GM12878 (cell line): ENCODE results near the gene USH2A. TPM values are rescaled to one million over a fixed set of nuclear protein-coding genes. Genes with fewer than 3 reads are reported as not detected.

Source experiments
- ATAC-seq: fragments of 200-7000 bp; cut with Tn5 transposase; 3 replicates; pipeline ENCODE4 v1.9.1; 2020; ENCODE audit warnings: mild to moderate bottlenecking, moderate library complexity
- BruUV-seq: library from RNA; stranded (reverse); fragments of 400-500 nt; replicated peaks from 2 replicates; lab custom pipeline; 2021; lab: Mats Ljungman, UMichigan
- CTCF ChIA-PET: fragments of 300-600 bp; sonication (Branson Sonifier 250); formaldehyde crosslinking; extraction: SDS; loops from one replicate; lab custom pipeline; 2021; ENCODE audit warnings: inconsistent platforms; lab: Yijun Ruan, JAX
- POLR2A ChIA-PET: fragments of 350-600 bp; formaldehyde crosslinking; extraction: SDS; loops from one replicate; lab custom pipeline; 2021; ENCODE audit warnings: inconsistent platforms; lab: Charles Lee
- RAD21 ChIA-PET: fragments of 300-600 bp; sonication (Branson Sonifier 250); formaldehyde crosslinking; loops from one replicate; lab custom pipeline; 2023; ENCODE audit warnings: antibody characterized with exemption; ENCODE audit not compliant: unreplicated experiment; lab: Charles Lee
- SMC1A ChIA-PET: fragments of 300-600 bp; sonication (Branson Sonifier 250); formaldehyde crosslinking; loops from one replicate; lab custom pipeline; 2023; ENCODE audit not compliant: unreplicated experiment, uncharacterized antibody; lab: Charles Lee
- DNase-seq: peaks from one replicate; pipeline ENCODE4 v3.0.0-alpha.2; 2011; ENCODE audit warnings: low read depth, low spot score
- FAIRE-seq: peaks from 3 replicates; lab custom pipeline; 2011; peaks lifted over from hg19 to GRCh38; lab: Jason Lieb, UNC
- H2AFZ ChIP-seq: 2 replicates; pipeline ENCODE4 v1.6.0; 2011; ENCODE audit warnings: low read depth, low read length, control low read depth; ENCODE audit not compliant: control insufficient read depth
- H3K27ac ChIP-seq: 2 replicates; pipeline ENCODE4 v1.5.1; 2011; ENCODE audit warnings: control low read depth; ENCODE audit not compliant: control insufficient read depth, insufficient read depth
- H3K27me3 ChIP-seq, 2 experiments: replicated peaks in 1 of 2; 2 replicates each; pipeline versions ENCODE4 v1.6.0 to v1.6.1; 2011; ENCODE audit warnings: low read length in 1 of 2; ENCODE audit not compliant: control insufficient read depth in 2 of 2, insufficient read depth in 2 of 2
- H3K36me3 ChIP-seq, 2 experiments: 2 replicates each; pipeline ENCODE4 v1.5.1; 2011; ENCODE audit warnings: low read length in 1 of 2; ENCODE audit not compliant: control insufficient read depth in 2 of 2, insufficient read depth in 2 of 2
- H3K4me1 ChIP-seq: 2 replicates; pipeline ENCODE4 v1.6.1; 2011; ENCODE audit warnings: mild to moderate bottlenecking, low read length, moderate library complexity, mixed read lengths; ENCODE audit not compliant: control insufficient read depth, insufficient read depth
- H3K4me2 ChIP-seq: 2 replicates; pipeline ENCODE4 v1.6.0; 2011; ENCODE audit warnings: control low read depth; ENCODE audit not compliant: control insufficient read depth, insufficient read depth
- H3K4me3 ChIP-seq: fragments of 200-600 bp; sonication (generic); 2 replicates; pipeline ENCODE4 v1.5.1; 2016
- H3K79me2 ChIP-seq: 2 replicates; pipeline ENCODE4 v1.6.0; 2011; ENCODE audit warnings: low read length; ENCODE audit not compliant: control insufficient read depth, insufficient read depth
- H3K9ac ChIP-seq: 2 replicates; pipeline ENCODE4 v1.8.0; 2011; ENCODE audit warnings: low read length, control low read depth, mixed read lengths; ENCODE audit not compliant: control insufficient read depth, insufficient read depth
- H3K9me3 ChIP-seq: replicated peaks from 3 replicates; pipeline ENCODE4 v1.5.1; 2011; ENCODE audit warnings: mild to moderate bottlenecking, low read length; ENCODE audit not compliant: control insufficient read depth, insufficient read depth
- H4K20me1 ChIP-seq: 2 replicates; pipeline ENCODE4 v1.6.0; 2011; ENCODE audit not compliant: control insufficient read depth, insufficient read depth
- ATF7 ChIP-seq: fragments of 450-650 bp; IDR thresholded peaks from 2 replicates; pipeline ENCODE4 v1.6.1; 2016; ENCODE audit warnings: low read depth, mild to moderate bottlenecking
- BHLHE40 ChIP-seq, 2 experiments: fragments of 450-650 bp in 1 of 2; IDR thresholded peaks; 2 replicates each; pipeline ENCODE4 v1.6.1; 2011 to 2017; ENCODE audit warnings: low read depth in 2 of 2, borderline replicate concordance in 1 of 2, improper control_type of control experiment in 1 of 2, low read length in 1 of 2, mild to moderate bottlenecking in 1 of 2
- CHD4 ChIP-seq: fragments of 200-600 bp; sonication (generic); IDR thresholded peaks from 2 replicates; pipeline ENCODE4 v1.6.1; 2016; ENCODE audit warnings: mild to moderate bottlenecking
- FOXM1 ChIP-seq: IDR thresholded peaks from 2 replicates; pipeline ENCODE4 v1.6.1; 2012; ENCODE audit warnings: low read depth, mild to moderate bottlenecking, inconsistent platforms, low read length, moderate library complexity
- HDAC2 ChIP-seq: fragments of 200-600 bp; sonication (generic); IDR thresholded peaks from 2 replicates; pipeline ENCODE4 v1.6.1; 2017
- MXI1 ChIP-seq: fragments of 150-350 bp; IDR thresholded peaks from 2 replicates; pipeline ENCODE4 v1.6.1; 2011; ENCODE audit warnings: low read depth, mild to moderate bottlenecking, inconsistent platforms, low read length, improper control_type of control experiment
- POLR2A ChIP-seq: IDR thresholded peaks from 2 replicates; pipeline ENCODE4 v1.6.1; 2011; ENCODE audit warnings: low read depth, mild to moderate bottlenecking, low read length
- RB1 ChIP-seq: fragments of 450-650 bp; formaldehyde crosslinking; IDR thresholded peaks from 2 replicates; pipeline ENCODE4 v1.6.1; 2017; ENCODE audit warnings: mild to moderate bottlenecking, borderline replicate concordance
- RUNX3 ChIP-seq: IDR thresholded peaks from 2 replicates; pipeline ENCODE4 v1.6.1; 2012; ENCODE audit warnings: low read length, inconsistent platforms
- WGBS: methylation state at CpG from one replicate; pipeline ENCODE4 v1.1.6; 2016; ENCODE audit warnings: low lambda C conversion rate; ENCODE audit not compliant: insufficient replicate concordance, insufficient coverage; ENCODE audit errors: missing lambda C conversion rate; 5-methylcytosine and 5-hydroxymethylcytosine counted together
- in situ Hi-C: fragments of 300-500 bp; cut with MboI; formaldehyde crosslinking; loops from 9 replicates; pipeline ENCODE4 v1.14.3; 2018; ENCODE audit warnings: mixed read lengths
- intact Hi-C: fragments of 100-400 bp; cut with micrococcal nuclease; formaldehyde crosslinking; loops from one replicate; pipeline ENCODE4 v1.14.2; 2022; ENCODE audit not compliant: unreplicated experiment
- polyA plus RNA-seq, 11 experiments: library from polyadenylated mRNA; depleted of rRNA in 4 of 11; unstranded in 6 of 11; stranded (reverse) in 5 of 11; fragments of >200 nt; fragmentation: Nextera tagmentation in 4 of 11; fragmentation: Illumina TruSeq in 1 of 11; extraction: Ambion mirVana in 4 of 11; extraction: Trizol in 1 of 11; gene quantifications; 1 replicate in 1 of 11; 2 replicates in 10 of 11; pipeline versions ENCODE4 v1.2.1 to v1.2.3, GENCODE V29; 2011 to 2016; ENCODE audit warnings: inconsistent platforms in 2 of 11, missing spikeins in 2 of 11, low read depth in 1 of 11
- total RNA-seq, 4 experiments: library from RNA; depleted of rRNA in 3 of 4; stranded (reverse); fragments of >200 nt in 3 of 4; fragmentation: Illumina TruSeq in 1 of 4; extraction: Trizol in 1 of 4; gene quantifications; 2 replicates each; pipeline versions ENCODE4 v1.2.1 to v1.2.3, GENCODE V29; 2013 to 2021
- TF ChIP-seq, protein P1 (sequence below): fragments of 450-650 bp; IDR thresholded peaks from 2 replicates; pipeline ENCODE4 v1.6.1; 2014; ENCODE audit warnings: mild to moderate bottlenecking
- TF ChIP-seq, protein P2 (sequence below): IDR thresholded peaks from 2 replicates; pipeline ENCODE4 v1.6.1; 2012; ENCODE audit warnings: mild to moderate bottlenecking, low read depth, low read length
- TF ChIP-seq, protein P3 (sequence below): IDR thresholded peaks from 2 replicates; pipeline ENCODE4 v1.6.1; 2011; ENCODE audit warnings: low read depth, low read length, improper control_type of control experiment, borderline replicate concordance
- TF ChIP-seq, protein P4 (sequence below): fragments of 450-650 bp; IDR thresholded peaks from 2 replicates; pipeline ENCODE4 v1.6.1; 2017; ENCODE audit warnings: mild to moderate bottlenecking, moderate library complexity

Gene USH2A
- total and polyA plus RNA-seq, 10 of the 15 experiments (the other 5 are each of a cell fraction or from before 2014, with no cell fraction given), result under 0.01 to 0.20 (median 0.01) TPM; not detected in 2

DNA sequence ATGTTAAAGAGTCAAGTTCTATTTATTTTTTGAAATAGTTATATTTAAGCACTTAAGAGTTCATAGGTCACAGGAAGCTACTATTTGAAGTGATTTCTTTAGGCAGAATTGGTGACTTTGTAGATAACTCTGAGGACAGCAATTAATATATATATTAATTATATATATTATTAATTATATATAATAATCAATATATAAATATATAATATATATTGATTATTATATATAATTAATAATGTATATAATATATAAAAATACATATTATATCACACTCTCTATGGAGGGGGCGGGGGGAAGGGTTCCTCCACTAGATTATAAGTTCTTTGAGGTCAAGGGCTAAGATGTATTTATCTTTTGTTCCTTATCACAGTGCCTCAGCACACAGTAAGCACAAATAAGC, 547.5 kb downstream of the USH2A start (continued):
- TF ChIP-seq, protein P1, sequence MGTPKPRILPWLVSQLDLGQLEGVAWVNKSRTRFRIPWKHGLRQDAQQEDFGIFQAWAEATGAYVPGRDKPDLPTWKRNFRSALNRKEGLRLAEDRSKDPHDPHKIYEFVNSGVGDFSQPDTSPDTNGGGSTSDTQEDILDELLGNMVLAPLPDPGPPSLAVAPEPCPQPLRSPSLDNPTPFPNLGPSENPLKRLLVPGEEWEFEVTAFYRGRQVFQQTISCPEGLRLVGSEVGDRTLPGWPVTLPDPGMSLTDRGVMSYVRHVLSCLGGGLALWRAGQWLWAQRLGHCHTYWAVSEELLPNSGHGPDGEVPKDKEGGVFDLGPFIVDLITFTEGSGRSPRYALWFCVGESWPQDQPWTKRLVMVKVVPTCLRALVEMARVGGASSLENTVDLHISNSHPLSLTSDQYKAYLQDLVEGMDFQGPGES, result no peak
- TF ChIP-seq RB1 (no peak), CHD4 (no peak), ATF7 (no peak)
- TF ChIP-seq, protein P2, sequence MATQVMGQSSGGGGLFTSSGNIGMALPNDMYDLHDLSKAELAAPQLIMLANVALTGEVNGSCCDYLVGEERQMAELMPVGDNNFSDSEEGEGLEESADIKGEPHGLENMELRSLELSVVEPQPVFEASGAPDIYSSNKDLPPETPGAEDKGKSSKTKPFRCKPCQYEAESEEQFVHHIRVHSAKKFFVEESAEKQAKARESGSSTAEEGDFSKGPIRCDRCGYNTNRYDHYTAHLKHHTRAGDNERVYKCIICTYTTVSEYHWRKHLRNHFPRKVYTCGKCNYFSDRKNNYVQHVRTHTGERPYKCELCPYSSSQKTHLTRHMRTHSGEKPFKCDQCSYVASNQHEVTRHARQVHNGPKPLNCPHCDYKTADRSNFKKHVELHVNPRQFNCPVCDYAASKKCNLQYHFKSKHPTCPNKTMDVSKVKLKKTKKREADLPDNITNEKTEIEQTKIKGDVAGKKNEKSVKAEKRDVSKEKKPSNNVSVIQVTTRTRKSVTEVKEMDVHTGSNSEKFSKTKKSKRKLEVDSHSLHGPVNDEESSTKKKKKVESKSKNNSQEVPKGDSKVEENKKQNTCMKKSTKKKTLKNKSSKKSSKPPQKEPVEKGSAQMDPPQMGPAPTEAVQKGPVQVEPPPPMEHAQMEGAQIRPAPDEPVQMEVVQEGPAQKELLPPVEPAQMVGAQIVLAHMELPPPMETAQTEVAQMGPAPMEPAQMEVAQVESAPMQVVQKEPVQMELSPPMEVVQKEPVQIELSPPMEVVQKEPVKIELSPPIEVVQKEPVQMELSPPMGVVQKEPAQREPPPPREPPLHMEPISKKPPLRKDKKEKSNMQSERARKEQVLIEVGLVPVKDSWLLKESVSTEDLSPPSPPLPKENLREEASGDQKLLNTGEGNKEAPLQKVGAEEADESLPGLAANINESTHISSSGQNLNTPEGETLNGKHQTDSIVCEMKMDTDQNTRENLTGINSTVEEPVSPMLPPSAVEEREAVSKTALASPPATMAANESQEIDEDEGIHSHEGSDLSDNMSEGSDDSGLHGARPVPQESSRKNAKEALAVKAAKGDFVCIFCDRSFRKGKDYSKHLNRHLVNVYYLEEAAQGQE, result no peak

DNA sequence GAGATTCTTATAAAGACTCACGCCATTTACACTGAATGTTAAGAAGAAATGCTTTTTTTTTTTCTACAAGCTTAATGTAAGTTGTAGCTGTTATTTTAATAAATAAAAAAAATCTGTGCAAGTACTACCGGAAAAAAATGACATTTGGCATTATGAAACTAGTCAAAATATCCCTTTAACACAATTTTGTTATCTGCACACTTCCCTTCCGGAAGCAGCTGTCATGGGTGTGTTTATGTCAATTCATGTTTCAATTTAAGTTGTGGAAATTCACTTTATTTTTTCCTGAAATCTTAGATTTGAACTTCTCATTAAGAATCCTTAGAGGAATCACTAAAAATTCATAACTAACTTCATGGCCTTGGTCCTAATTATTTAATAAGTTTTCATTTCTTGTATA, 548.0 kb downstream of the USH2A start:
- no peaks in the 10 kb centered on the region for H3K27me3 ChIP-seq
- in situ Hi-C loops, result no loop called here
- no peak overlapping the region for H3K9ac ChIP-seq
- no peak overlapping the region for H3K4me3 ChIP-seq
- ATAC-seq (no peak), DNase-seq (no peak), FAIRE-seq (no peak)
- intact Hi-C loops, result no loop called here
- SMC1A ChIA-PET, result interaction anchor here (0.6 to 3.6 kb wide), 5 partner anchors 12 to 1939 kb away, joined by 3 to 13 read pairs (median 5); no protein-coding TSS in a partner anchor
- no TSS peak for BruUV-seq
- POLR2A ChIA-PET, result no interaction called here
- TF ChIP-seq HDAC2 (no peak), POLR2A (no peak), BHLHE40 (IDR thresholded peaks at IDR 0.05; ENCODE audit: borderline replicate concordance in 1 of 2, low read depth in 2 of 2, low read length in 1 of 2) (no peak), FOXM1 (no peak), RUNX3 (no peak), MXI1 (no peak)
- TF ChIP-seq, protein P3, sequence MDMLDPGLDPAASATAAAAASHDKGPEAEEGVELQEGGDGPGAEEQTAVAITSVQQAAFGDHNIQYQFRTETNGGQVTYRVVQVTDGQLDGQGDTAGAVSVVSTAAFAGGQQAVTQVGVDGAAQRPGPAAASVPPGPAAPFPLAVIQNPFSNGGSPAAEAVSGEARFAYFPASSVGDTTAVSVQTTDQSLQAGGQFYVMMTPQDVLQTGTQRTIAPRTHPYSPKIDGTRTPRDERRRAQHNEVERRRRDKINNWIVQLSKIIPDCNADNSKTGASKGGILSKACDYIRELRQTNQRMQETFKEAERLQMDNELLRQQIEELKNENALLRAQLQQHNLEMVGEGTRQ, result no peak
- TF ChIP-seq, protein P4, sequence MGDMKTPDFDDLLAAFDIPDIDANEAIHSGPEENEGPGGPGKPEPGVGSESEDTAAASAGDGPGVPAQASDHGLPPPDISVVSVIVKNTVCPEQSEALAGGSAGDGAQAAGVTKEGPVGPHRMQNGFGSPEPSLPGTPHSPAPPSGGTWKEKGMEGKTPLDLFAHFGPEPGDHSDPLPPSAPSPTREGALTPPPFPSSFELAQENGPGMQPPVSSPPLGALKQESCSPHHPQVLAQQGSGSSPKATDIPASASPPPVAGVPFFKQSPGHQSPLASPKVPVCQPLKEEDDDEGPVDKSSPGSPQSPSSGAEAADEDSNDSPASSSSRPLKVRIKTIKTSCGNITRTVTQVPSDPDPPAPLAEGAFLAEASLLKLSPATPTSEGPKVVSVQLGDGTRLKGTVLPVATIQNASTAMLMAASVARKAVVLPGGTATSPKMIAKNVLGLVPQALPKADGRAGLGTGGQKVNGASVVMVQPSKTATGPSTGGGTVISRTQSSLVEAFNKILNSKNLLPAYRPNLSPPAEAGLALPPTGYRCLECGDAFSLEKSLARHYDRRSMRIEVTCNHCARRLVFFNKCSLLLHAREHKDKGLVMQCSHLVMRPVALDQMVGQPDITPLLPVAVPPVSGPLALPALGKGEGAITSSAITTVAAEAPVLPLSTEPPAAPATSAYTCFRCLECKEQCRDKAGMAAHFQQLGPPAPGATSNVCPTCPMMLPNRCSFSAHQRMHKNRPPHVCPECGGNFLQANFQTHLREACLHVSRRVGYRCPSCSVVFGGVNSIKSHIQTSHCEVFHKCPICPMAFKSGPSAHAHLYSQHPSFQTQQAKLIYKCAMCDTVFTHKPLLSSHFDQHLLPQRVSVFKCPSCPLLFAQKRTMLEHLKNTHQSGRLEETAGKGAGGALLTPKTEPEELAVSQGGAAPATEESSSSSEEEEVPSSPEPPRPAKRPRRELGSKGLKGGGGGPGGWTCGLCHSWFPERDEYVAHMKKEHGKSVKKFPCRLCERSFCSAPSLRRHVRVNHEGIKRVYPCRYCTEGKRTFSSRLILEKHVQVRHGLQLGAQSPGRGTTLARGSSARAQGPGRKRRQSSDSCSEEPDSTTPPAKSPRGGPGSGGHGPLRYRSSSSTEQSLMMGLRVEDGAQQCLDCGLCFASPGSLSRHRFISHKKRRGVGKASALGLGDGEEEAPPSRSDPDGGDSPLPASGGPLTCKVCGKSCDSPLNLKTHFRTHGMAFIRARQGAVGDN, result no peak
- WGBS, result 37% methylated on average over 3 of the region's 3 CpGs
- no peak overlapping the region for H3K4me2 ChIP-seq
- no peak overlapping the region for H3K27ac ChIP-seq
- no peaks in the 10 kb centered on the region for H4K20me1 ChIP-seq
- CTCF ChIA-PET, result interaction anchor here (1.2 kb wide), 1 partner anchor 346 kb away, joined by 3 read pairs; no protein-coding TSS in a partner anchor
- RAD21 ChIA-PET, result interaction anchor here (0.6 kb wide), 1 partner anchor 178 kb away, joined by 4 read pairs; no protein-coding TSS in a partner anchor
- no peaks in the 10 kb centered on the region for H3K36me3 ChIP-seq
- no peak overlapping the region for H2AFZ ChIP-seq
- no peaks in the 10 kb centered on the region for H3K79me2 ChIP-seq
- no peaks in the 10 kb centered on the region for H3K9me3 ChIP-seq
- no peaks in the 10 kb centered on the region for H3K4me1 ChIP-seq
